ENCODE results near the gene DPH6.

- TF ChIP-seq, protein P1, sequence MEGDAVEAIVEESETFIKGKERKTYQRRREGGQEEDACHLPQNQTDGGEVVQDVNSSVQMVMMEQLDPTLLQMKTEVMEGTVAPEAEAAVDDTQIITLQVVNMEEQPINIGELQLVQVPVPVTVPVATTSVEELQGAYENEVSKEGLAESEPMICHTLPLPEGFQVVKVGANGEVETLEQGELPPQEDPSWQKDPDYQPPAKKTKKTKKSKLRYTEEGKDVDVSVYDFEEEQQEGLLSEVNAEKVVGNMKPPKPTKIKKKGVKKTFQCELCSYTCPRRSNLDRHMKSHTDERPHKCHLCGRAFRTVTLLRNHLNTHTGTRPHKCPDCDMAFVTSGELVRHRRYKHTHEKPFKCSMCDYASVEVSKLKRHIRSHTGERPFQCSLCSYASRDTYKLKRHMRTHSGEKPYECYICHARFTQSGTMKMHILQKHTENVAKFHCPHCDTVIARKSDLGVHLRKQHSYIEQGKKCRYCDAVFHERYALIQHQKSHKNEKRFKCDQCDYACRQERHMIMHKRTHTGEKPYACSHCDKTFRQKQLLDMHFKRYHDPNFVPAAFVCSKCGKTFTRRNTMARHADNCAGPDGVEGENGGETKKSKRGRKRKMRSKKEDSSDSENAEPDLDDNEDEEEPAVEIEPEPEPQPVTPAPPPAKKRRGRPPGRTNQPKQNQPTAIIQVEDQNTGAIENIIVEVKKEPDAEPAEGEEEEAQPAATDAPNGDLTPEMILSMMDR (IDR thresholded peaks at IDR 0.05), result no peak
- TF ChIP-seq POLR2AphosphoS5 (IDR thresholded peaks at IDR 0.05) (no peak), POLR2A (IDR thresholded peaks at IDR 0.05) (no peak)
These were observed 196.0 kb downstream of the DPH6 start for GRCh38 chr15:35349916-35350315.
